RWPE1 (cell line): Measurements from ENCODE around the gene DAPK3.
"Not testable (repeated sequence)": the region's sequence is repeated elsewhere in the genome, so short reads cannot be mapped to it uniquely, and the experiment has no call there.

Source experiments
- CTCF ChIA-PET: fragments of 350-600 bp; sonication (Branson Sonifier 250); formaldehyde crosslinking; extraction: SDS; loops from one replicate; lab custom pipeline; 2021; lab: Yijun Ruan, JAX
- POLR2A ChIA-PET: fragments of 400-600 bp; formaldehyde crosslinking; extraction: SDS; loops from one replicate; lab custom pipeline; 2020; ENCODE audit warnings: antibody characterized with exemption; ENCODE audit not compliant: low non-redundant PET; lab: Yijun Ruan, JAX
- DNase-seq: peaks from one replicate; pipeline ENCODE4 v3.0.0; 2012; ENCODE audit warnings: low spot score
- H3K27ac ChIP-seq: fragments of 450-650 bp; 2 replicates; pipeline ENCODE4 v1.5.1; 2017
- TF ChIP-seq, protein P1 (sequence below): fragments of 450-650 bp; conservative IDR thresholded peaks from 2 replicates; pipeline ENCODE4 v1.5.1; 2017; ENCODE audit warnings: low read depth, mild to moderate bottlenecking

DAPK3 gene

DNA sequence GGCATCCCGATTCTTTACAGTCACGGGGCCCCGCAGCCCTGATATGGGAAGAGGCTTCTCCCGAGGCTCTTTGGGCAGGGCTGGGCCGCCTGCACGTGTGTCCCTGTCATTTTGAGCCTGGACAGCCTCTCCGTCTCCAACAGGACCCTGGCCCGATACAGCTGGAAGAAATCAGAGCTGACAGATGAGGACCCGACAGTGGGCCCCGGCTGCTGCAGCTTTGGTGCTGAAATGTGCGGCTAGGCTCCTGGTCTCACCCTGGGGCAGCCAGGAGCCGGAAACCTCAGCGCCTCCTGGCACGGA is 39.9 kb upstream of the DAPK3 start:
- peak overlapping the region; percentile 42 for H3K27ac ChIP-seq
- ChIA-PET CTCF (no interaction called here), POLR2A (no interaction called here)

GRCh38 chr19:4009990-4010807 is 39.3 kb upstream of the DAPK3 start:
- ChIA-PET POLR2A (no interaction called here), CTCF (no interaction called here)
- TF ChIP-seq, protein P1, sequence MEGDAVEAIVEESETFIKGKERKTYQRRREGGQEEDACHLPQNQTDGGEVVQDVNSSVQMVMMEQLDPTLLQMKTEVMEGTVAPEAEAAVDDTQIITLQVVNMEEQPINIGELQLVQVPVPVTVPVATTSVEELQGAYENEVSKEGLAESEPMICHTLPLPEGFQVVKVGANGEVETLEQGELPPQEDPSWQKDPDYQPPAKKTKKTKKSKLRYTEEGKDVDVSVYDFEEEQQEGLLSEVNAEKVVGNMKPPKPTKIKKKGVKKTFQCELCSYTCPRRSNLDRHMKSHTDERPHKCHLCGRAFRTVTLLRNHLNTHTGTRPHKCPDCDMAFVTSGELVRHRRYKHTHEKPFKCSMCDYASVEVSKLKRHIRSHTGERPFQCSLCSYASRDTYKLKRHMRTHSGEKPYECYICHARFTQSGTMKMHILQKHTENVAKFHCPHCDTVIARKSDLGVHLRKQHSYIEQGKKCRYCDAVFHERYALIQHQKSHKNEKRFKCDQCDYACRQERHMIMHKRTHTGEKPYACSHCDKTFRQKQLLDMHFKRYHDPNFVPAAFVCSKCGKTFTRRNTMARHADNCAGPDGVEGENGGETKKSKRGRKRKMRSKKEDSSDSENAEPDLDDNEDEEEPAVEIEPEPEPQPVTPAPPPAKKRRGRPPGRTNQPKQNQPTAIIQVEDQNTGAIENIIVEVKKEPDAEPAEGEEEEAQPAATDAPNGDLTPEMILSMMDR: no peak
- peak overlapping the region; percentile 42 for H3K27ac ChIP-seq
- DNase-seq: no peak

More for the DNA sequence above, 39.9 kb upstream of the DAPK3 start:
- TF ChIP-seq, protein P1: no peak
- DNase-seq: no peak

GRCh38 chr19:4007836-4008539 is 37.1 kb upstream of the DAPK3 start:
- ChIA-PET POLR2A (no interaction called here), CTCF (interaction anchor here (0.7 kb wide), 1 partner anchor 51 kb away, joined by 3 read pairs; no protein-coding TSS in a partner anchor)
- H3K27ac ChIP-seq: peak overlapping the region; percentile 84
- DNase-seq: no peak
- TF ChIP-seq, protein P1: no peak

DNA sequence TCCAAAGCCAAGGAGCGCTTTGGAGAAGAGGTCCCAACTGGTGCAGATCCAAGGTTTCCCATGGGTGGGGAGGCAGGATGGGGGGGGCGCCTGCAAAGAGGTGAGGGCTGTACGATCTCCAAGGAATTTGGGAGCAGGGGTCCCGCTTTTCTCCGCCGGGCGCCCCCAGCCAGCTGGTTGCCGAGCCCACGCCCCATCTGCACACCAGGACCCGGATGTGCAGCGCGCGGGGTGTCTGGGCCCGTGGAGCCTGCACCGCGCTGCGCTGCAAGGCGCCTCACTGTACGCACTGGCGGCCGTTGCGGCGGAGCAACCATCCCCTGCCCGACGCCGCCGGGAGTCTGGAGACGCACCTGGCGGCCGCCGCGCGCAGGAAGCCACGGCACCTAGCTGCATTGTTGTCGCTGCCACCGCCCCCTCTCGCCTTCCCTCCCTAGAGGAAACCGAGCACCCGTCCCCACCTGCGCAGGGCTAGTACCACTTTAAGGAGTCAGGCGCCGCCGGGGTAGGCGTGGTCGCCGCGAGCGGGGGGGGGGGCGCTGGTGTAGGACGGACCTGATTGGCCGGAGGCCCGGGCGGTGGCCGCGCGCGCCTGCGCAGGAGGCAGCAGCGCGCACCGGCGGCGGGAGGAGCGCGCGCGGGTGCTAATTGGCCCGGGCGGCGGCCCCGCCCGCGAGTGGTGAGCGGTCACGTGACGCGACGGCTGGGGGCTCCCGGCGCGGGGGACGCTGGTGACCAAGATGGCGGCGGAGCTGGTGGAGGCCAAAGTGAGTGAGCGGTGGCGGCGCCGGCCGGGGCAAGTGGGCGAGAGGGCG is 36.3 kb upstream of the DAPK3 start, which contains the start of gene PIAS4:
PIAS4 (plus strand) TSS at position 716 of the 815 bp plus-strand sequence; CDS start at position 741, 25 bp downstream.
- ChIA-PET POLR2A (interaction anchor here (0.7 to 1.4 kb wide), 2 partner anchors 23 to 45 kb away, joined by 3 to 4 read pairs; no protein-coding TSS in a partner anchor), CTCF (interaction anchor here (0.7 kb wide), 1 partner anchor 51 kb away, joined by 3 read pairs; no protein-coding TSS in a partner anchor)
- H3K27ac ChIP-seq: peak within 1 kb of the TSS; percentile 84
- peak; percentile 98 for DNase-seq
- TF ChIP-seq, protein P1: no peak

- DNase-seq: not testable (repeated sequence)
- ChIA-PET CTCF (interaction anchor here (0.6 kb wide), 1 partner anchor 816 kb away, joined by 3 read pairs; no protein-coding TSS in a partner anchor), POLR2A (interaction anchor here (0.7 kb wide), 2 partner anchors 12 to 343 kb away, joined by 3 to 4 read pairs; no protein-coding TSS in a partner anchor)
- peak overlapping the region; percentile 84 for H3K27ac ChIP-seq
These were observed 34.5 kb upstream of the DAPK3 start for GRCh38 chr19:4005436-4005835.

DNA sequence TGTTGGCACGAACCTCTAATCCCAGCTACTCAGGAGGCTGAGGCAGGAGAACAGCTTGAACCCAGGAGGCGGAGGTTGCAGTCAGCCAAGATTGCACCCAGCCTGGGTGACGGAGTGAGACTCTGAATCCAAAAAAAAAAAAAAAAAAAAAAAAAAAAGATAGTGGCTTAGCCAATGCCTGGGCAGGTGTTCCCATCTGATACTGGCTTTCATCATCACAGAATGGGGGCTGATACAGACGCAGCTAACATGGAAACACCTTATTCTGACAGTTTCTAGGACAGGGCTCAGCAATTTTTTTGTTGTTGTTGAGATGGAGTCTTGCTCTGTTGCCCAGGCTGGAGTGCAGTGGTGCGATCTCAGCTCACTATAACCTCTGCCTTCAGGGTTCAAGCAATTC is 29.9 kb upstream of the DAPK3 start:
- POLR2A ChIA-PET, H3K27ac ChIP-seq, DNase-seq, CTCF ChIA-PET: not testable (repeated sequence)

GRCh38 chr19:3998667-3999412 is 27.9 kb upstream of the DAPK3 start:
- POLR2A ChIA-PET, DNase-seq, H3K27ac ChIP-seq: not testable (repeated sequence)
- CTCF ChIA-PET: interaction anchor here (0.7 kb wide), 1 partner anchor 88 kb away, joined by 3 read pairs; no protein-coding TSS in a partner anchor
